Stimulated activated naive B cell treated with anti-CD40 and anti-IgM and Interleukin-4, amounts not matched to agents 10 μg/mL and 1 μg/mL and 100 μg/mL, for 72 hours (primary cell): ENCODE results near the gene ADARB1.
"Not testable (repeated sequence)": the region's sequence is repeated elsewhere in the genome, so short reads cannot be mapped to it uniquely, and the experiment has no call there.

Experiments
- ATAC-seq, 2 donors: fragments of 150-1000 bp; cut with Tn5 transposase; replicated peaks; 2 replicates each; pipeline ENCODE4 v1.10.0; 2021; ENCODE audit warnings: moderate library complexity in 1 of 2
- DNase-seq: peaks from one replicate; pipeline ENCODE4 v3.0.0; 2021
- H3K27ac Mint-ChIP-seq: one replicate; pipeline ENCODE4 v1.8.0; 2022; ENCODE audit warnings: mild to moderate bottlenecking, mixed read lengths
- H3K27me3 Mint-ChIP-seq, 2 donors: one replicate each; pipeline ENCODE4 v1.8.0; 2022; ENCODE audit warnings: mixed read lengths in 2 of 2
- H3K36me3 Mint-ChIP-seq, 2 donors: one replicate each; pipeline ENCODE4 v1.8.0; 2022; ENCODE audit warnings: mixed read lengths in 2 of 2, mild to moderate bottlenecking in 1 of 2
- H3K4me1 Mint-ChIP-seq, 2 donors: one replicate each; pipeline ENCODE4 v1.8.0; 2022; ENCODE audit warnings: mixed read lengths in 2 of 2, mild to moderate bottlenecking in 1 of 2
- H3K4me3 Mint-ChIP-seq, 2 donors: one replicate each; pipeline ENCODE4 v1.8.0; 2022; ENCODE audit warnings: mild to moderate bottlenecking in 2 of 2, mixed read lengths in 2 of 2, moderate library complexity in 1 of 2
- H3K9me3 Mint-ChIP-seq, 2 donors: one replicate each; pipeline ENCODE4 v1.8.0; 2022; ENCODE audit warnings: mixed read lengths in 2 of 2, mild to moderate bottlenecking in 1 of 2

The ADARB1 gene

GRCh38 chr21:45074048-45074817 lies at the start of gene ADARB1:
ADARB1 (plus strand) TSS chr21:45074580; CDS start chr21:45171657, 97,077 bp downstream.
- Mint-ChIP-seq H3K9me3 (no peaks in the 10 kb centered on the region), H3K27me3 (no peaks in the 10 kb centered on the region), H3K4me1 (peaks cover 26 to 42% of the 10 kb centered on the region in 2 donors), H3K27ac (peak within 1 kb of the TSS; percentile 97), H3K4me3 (peak within 1 kb of the TSS; percentile 89 to 92), H3K36me3 (peaks cover 0 to 15% of the 10 kb centered on the region in 2 donors)
- ATAC-seq (peak; percentile 64 to 68), DNase-seq (peak; percentile 63)

GRCh38 chr21:45026066-45026745 lies 48.2 kb upstream of the ADARB1 start:
- peaks cover 4 to 13% of the 10 kb centered on the region in 2 donors for H3K36me3 Mint-ChIP-seq
- H3K4me1 Mint-ChIP-seq = peaks cover 5 to 8% of the 10 kb centered on the region in 2 donors
- no peak for DNase-seq
- H3K4me3 Mint-ChIP-seq = no peak overlapping the region
- H3K9me3 Mint-ChIP-seq = peaks cover 9% of the 10 kb centered on the region in 2 donors
- H3K27ac Mint-ChIP-seq = no peak overlapping the region
- no peak for ATAC-seq
- H3K27me3 Mint-ChIP-seq = peaks cover 11 to 17% of the 10 kb centered on the region in 2 donors

DNA sequence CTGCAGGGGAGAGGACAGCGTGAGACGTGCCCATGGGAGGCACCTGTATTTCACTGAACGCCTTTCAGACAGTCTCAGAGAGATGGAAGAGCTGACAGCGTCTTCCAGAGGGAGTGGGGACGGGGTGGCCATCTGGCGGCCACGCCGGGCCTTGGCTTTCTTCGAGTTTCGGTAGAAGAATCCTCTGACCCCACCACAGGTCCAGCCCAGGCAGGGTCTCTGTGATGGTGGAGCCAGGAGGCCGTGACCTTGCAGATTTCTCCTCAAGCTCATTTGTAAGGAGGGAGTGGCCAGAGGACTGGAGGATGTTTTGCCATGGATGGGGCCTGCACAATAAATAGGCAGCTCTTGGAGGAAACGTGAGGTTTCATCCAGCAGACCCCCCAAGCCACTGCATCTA lies 47.6 kb upstream of the ADARB1 start:
- H3K36me3 Mint-ChIP-seq = peaks cover 4 to 13% of the 10 kb centered on the region in 2 donors
- ATAC-seq (no peak), DNase-seq (no peak)
- H3K4me3 Mint-ChIP-seq = no peak overlapping the region
- peaks cover 17 to 21% of the 10 kb centered on the region in 2 donors for H3K27me3 Mint-ChIP-seq
- H3K4me1 Mint-ChIP-seq = peaks cover 5 to 11% of the 10 kb centered on the region in 2 donors
- peaks cover 9% of the 10 kb centered on the region in 2 donors for H3K9me3 Mint-ChIP-seq
- no peak overlapping the region for H3K27ac Mint-ChIP-seq

DNA sequence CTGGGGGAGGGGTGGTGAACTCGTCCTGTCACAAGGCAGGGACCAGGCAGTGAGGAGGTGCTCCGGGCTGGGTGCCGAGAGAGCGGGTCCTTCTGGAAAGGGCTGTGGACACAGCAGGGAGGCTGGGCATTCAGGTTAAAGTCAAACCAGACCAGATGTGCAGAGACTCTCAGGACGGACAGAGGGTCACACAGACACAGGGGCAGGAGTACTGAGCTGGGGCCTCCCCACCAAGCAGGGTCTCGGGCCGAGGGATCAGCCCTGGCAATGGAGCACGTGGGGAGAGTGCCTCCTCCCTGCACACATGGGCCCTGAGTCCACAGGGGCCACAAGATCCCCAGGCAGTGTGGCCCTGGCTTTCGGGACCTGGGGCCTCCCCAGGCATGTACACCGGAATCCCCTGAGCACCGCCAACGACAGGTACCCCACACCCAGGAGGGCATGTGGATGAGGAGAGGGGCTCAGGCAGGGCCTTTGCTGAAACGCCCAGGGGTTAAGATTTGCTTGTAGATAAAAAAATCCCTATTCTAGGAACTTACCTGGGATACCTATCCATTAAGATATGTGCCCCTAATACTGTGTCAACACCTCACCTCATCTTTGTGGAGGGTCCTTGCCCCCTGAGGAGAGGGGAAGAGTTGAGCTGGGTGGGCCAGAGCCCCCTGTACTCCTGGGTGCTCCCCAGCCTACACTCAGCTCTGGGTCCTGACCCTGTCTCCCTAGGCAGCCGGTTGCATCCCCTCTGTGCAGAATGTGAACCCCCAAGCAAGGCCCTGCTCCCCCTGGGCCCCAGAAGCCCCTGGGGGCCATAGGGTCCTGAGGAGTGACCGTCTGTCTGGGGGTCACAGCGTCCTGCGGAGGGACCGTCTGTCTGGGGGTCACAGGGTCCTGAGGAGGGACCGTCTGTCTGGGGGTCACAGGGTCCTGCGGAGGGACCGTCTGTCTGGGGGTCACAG lies 46.9 kb upstream of the ADARB1 start:
- peaks cover 21 to 23% of the 10 kb centered on the region in 2 donors for H3K27me3 Mint-ChIP-seq
- H3K4me3 Mint-ChIP-seq = no peak overlapping the region
- DNase-seq = no peak
- H3K4me1 Mint-ChIP-seq = peaks cover 5 to 11% of the 10 kb centered on the region in 2 donors
- no peak overlapping the region for H3K27ac Mint-ChIP-seq
- ATAC-seq = no peak
- peaks cover 7 to 9% of the 10 kb centered on the region in 2 donors for H3K9me3 Mint-ChIP-seq
- H3K36me3 Mint-ChIP-seq = peaks cover 4 to 13% of the 10 kb centered on the region in 2 donors

DNA sequence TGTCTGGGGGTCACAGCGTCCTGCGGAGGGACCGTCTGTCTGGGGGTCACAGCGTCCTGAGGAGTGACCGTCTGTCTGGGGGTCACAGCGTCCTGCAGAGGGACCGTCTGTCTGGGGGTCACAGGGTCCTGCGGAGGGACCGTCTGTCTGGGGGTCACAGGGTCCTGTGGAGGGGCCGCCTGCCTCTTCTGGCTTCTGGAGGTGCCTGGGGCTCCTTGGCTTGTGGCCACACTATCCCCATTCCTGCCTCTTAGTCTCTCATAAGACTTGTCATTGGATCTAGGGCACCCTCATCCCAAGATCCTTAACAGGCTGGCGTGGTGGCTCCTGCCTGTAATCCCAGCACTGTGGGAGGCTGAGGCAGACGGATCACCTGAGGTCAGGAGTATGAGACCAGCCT lies 45.7 kb upstream of the ADARB1 start:
- peaks cover 5 to 11% of the 10 kb centered on the region in 2 donors for H3K4me1 Mint-ChIP-seq
- H3K27ac Mint-ChIP-seq, H3K9me3 Mint-ChIP-seq, H3K36me3 Mint-ChIP-seq, ATAC-seq, H3K4me3 Mint-ChIP-seq, DNase-seq: not testable (repeated sequence)
- H3K27me3 Mint-ChIP-seq = peaks cover 21 to 28% of the 10 kb centered on the region in 2 donors

DNA sequence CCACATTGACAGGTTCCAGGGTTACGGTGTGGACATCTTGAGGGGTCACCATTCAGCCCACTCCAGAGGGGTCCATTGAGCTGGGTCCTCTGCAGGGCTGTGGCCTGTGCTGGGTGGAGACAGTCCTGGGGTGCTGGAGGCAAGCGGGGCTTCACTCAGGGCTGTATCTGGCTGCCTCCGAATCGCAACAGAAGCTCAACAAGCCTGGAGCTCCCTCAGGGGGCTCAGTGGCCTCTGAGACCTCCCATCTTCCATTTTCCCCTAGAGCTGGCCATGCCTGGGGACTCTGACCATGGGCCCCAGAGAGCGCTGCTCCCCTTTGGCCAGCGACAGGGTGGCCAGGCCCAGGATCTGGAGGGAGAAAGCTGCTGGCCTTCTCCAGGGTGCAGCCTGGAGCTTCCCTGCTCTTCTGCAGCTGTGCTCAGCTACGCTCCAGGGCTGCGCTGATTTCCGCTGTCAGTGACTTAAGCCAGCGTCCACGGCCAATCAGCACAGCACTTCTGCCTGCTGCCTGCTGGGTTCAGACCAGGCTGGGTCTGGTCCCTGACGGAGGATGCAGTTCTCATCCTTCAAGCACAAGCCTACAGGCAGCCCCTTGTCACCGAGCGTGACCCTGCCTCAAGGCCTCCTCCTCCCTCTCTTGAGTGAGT lies 45.0 kb upstream of the ADARB1 start:
- peaks cover 22 to 32% of the 10 kb centered on the region in 2 donors for H3K27me3 Mint-ChIP-seq
- H3K9me3 Mint-ChIP-seq = peaks cover 1 to 2% of the 10 kb centered on the region in 2 donors
- DNase-seq (no peak), ATAC-seq (no peak)
- H3K4me1 Mint-ChIP-seq = peaks cover 5 to 11% of the 10 kb centered on the region in 2 donors
- peaks cover 0 to 5% of the 10 kb centered on the region in 2 donors for H3K36me3 Mint-ChIP-seq
- H3K4me3 Mint-ChIP-seq = no peak overlapping the region
- H3K27ac Mint-ChIP-seq = no peak overlapping the region

- no peak for ATAC-seq
- peaks cover 0 to under 1% of the 10 kb centered on the region in 2 donors for H3K36me3 Mint-ChIP-seq
- H3K9me3 Mint-ChIP-seq = no peaks in the 10 kb centered on the region
- peaks cover 23 to 32% of the 10 kb centered on the region in 2 donors for H3K27me3 Mint-ChIP-seq
- H3K4me3 Mint-ChIP-seq = no peak overlapping the region
- no peak overlapping the region for H3K27ac Mint-ChIP-seq
- peaks cover 5 to 11% of the 10 kb centered on the region in 2 donors for H3K4me1 Mint-ChIP-seq
- DNase-seq = no peak
Observed at GRCh38 chr21:45029948-45030681, 44.3 kb upstream of the ADARB1 start.

DNA sequence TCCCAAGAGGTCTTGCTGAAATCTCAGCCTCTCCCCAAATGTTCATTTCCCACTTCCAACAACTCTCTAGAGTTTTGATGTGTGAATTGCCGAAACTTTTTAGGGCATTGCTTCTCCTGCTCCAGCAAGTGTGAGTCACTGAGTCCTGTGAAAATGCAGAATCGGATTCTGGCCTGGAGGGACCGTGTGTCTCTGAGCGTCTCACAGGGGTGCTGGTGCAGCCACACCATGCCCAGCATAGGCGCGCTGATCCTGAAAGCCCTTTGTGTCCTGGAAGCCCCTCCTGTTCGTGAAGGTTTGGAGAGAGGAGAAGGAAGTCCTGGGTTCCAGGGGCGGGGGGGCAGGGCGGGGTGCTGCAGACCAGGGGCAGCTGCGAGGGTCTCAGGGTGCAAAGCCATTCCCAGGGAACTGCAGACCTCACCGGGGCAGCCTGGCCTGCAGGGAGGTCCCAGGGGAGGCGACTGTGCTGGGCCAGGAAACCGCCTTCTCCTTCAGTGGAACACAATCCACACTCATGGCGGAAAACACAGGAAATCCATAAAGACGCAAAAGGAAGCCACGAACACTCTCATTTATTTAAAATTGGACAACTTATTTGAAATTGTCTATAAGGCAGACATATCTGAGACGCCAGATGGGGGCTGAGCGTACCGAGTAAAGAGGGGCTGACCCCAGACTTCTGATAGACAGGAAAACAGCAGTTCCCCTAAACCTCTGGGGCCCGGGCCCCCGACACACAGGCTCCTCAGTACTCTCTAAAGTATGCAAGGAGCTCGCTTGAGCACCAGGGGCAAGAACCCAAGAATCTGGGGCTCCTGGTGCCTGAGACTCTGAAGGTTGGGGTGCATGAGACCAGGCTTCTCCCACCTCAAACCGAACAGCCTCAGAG lies 43.5 kb upstream of the ADARB1 start:
- DNase-seq (no peak), ATAC-seq (no peak)
- Mint-ChIP-seq H3K27ac (no peak overlapping the region), H3K4me3 (no peak overlapping the region), H3K4me1 (peaks cover 5 to 11% of the 10 kb centered on the region in 2 donors), H3K36me3 (peaks cover 2 to 5% of the 10 kb centered on the region in 2 donors), H3K9me3 (peaks cover 5 to 6% of the 10 kb centered on the region in 2 donors), H3K27me3 (peaks cover 31 to 37% of the 10 kb centered on the region in 2 donors)

GRCh38 chr21:45031571-45032191 lies 42.7 kb upstream of the ADARB1 start:
- peaks cover 8 to 10% of the 10 kb centered on the region in 2 donors for H3K9me3 Mint-ChIP-seq
- ATAC-seq (no peak), DNase-seq (no peak)
- peaks cover 5 to 11% of the 10 kb centered on the region in 2 donors for H3K4me1 Mint-ChIP-seq
- no peak overlapping the region for H3K27ac Mint-ChIP-seq
- no peak overlapping the region for H3K4me3 Mint-ChIP-seq
- peaks cover 30 to 39% of the 10 kb centered on the region in 2 donors for H3K27me3 Mint-ChIP-seq
- peaks cover 3 to 8% of the 10 kb centered on the region in 2 donors for H3K36me3 Mint-ChIP-seq

GRCh38 chr21:45032332-45032731 lies 42.0 kb upstream of the ADARB1 start:
- H3K27me3 Mint-ChIP-seq = peaks cover 26 to 39% of the 10 kb centered on the region in 2 donors
- ATAC-seq (no peak), DNase-seq (no peak)
- H3K9me3 Mint-ChIP-seq = peaks cover 13 to 16% of the 10 kb centered on the region in 2 donors
- H3K36me3 Mint-ChIP-seq = peaks cover 9 to 15% of the 10 kb centered on the region in 2 donors
- peaks cover 8 to 18% of the 10 kb centered on the region in 2 donors for H3K4me1 Mint-ChIP-seq
- no peak overlapping the region for H3K4me3 Mint-ChIP-seq
- H3K27ac Mint-ChIP-seq = no peak overlapping the region

DNA sequence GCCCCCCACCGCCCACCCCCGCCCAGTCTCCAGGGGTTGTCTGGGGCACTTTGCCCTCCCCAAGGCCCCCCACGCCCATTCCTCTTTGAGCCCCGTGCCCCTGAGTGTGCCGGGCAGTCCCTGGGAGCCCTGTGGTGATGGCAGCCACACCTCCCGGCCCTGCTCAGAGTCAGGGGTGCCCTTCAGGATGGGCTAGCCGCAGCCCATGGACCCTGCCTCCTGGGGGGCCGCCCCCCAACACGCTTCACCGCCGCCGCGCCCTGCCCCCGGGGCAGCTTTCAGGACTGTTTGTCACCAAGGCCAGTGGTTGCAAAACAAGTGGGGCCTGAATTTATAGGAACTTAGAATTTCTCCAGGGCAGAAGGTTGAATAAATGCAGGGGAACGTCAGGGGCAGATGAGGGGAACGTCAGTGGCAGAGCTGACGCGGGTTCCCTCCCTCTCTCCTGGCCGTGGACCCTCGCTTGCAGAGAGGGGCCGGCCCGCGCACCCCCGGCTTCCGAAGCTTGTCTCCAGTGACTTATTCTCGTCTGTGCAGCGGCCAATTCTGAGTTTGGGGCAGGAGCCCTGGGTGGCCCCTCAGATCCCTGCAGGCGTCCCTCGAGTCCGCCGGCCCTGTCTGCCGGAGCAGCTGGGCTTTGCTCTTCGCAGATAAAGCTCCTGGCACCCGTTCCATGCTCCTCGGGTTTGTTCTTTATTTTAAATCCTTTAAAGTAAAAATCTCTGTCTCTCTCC lies 41.2 kb upstream of the ADARB1 start:
- Mint-ChIP-seq H3K36me3 (peaks cover 10 to 15% of the 10 kb centered on the region in 2 donors), H3K27me3 (peaks cover 26 to 39% of the 10 kb centered on the region in 2 donors), H3K4me1 (peaks cover 11 to 22% of the 10 kb centered on the region in 2 donors), H3K9me3 (peaks cover 13 to 16% of the 10 kb centered on the region in 2 donors), H3K27ac (no peak overlapping the region), H3K4me3 (no peak overlapping the region)
- no peak for ATAC-seq
- DNase-seq = no peak
